ENCODE data around the gene ANKRD62.

ANKRD62 gene

GRCh38 chr18:12093520-12094257 is at the start of gene ANKRD62:
TSS of gene ANKRD62 (plus strand) at chr18:12093843. CDS start at chr18:12094018, 175 bp downstream.
- in situ Hi-C loops (cut with MboI; ENCODE audit: low pct_unique_long_range_greater_than_20kb, low sequenced_read_pairs, unreplicated experiment), result no loop called here

GRCh38 chr18:12044591-12044990 is 49.1 kb upstream of the ANKRD62 start:
- in situ Hi-C loops (cut with MboI; ENCODE audit: low pct_unique_long_range_greater_than_20kb, low sequenced_read_pairs, unreplicated experiment), result loop anchor here (25.0 kb wide), 2 partner anchors 107 to 307 kb away; no protein-coding TSS in a partner anchor
- no peak for TF ChIP-seq CTCF (IDR thresholded peaks at IDR 0.05; ENCODE audit: extremely low read depth, insufficient read depth, missing control alignments)
- no peak for DNase-seq (ENCODE audit: low spot score)

More at GRCh38 chr18:12093520-12094257, at the start of gene ANKRD62:
- DNase-seq (ENCODE audit: low spot score), result no peak
- no peak for TF ChIP-seq CTCF (IDR thresholded peaks at IDR 0.05; ENCODE audit: extremely low read depth, insufficient read depth, missing control alignments)

GRCh38 chr18:12046046-12046750 is 47.4 kb upstream of the ANKRD62 start:
- in situ Hi-C loops (cut with MboI; ENCODE audit: low pct_unique_long_range_greater_than_20kb, low sequenced_read_pairs, unreplicated experiment), result loop anchor here (25.0 kb wide), 2 partner anchors 109 to 309 kb away; no protein-coding TSS in a partner anchor
- TF ChIP-seq CTCF (IDR thresholded peaks at IDR 0.05; ENCODE audit: extremely low read depth, insufficient read depth, missing control alignments), result no peak
- DNase-seq (ENCODE audit: low spot score), result no peak

GRCh38 chr18:12046751-12047335 is 46.8 kb upstream of the ANKRD62 start:
- no peak for TF ChIP-seq CTCF (IDR thresholded peaks at IDR 0.05; ENCODE audit: extremely low read depth, insufficient read depth, missing control alignments)
- no peak for DNase-seq (ENCODE audit: low spot score)
- in situ Hi-C loops (cut with MboI; ENCODE audit: low pct_unique_long_range_greater_than_20kb, low sequenced_read_pairs, unreplicated experiment), result loop anchor here (25.0 kb wide), 2 partner anchors 110 to 310 kb away; no protein-coding TSS in a partner anchor

- DNase-seq (ENCODE audit: low spot score), result no peak
- no peak for TF ChIP-seq CTCF (IDR thresholded peaks at IDR 0.05; ENCODE audit: extremely low read depth, insufficient read depth, missing control alignments)
- in situ Hi-C loops (cut with MboI; ENCODE audit: low pct_unique_long_range_greater_than_20kb, low sequenced_read_pairs, unreplicated experiment), result loop anchor here (25.0 kb wide), 2 partner anchors 111 to 311 kb away; no protein-coding TSS in a partner anchor
These were observed 45.4 kb upstream of the ANKRD62 start for GRCh38 chr18:12048010-12048826.

GRCh38 chr18:12048827-12049175 is 44.8 kb upstream of the ANKRD62 start:
- no peak for TF ChIP-seq CTCF (IDR thresholded peaks at IDR 0.05; ENCODE audit: extremely low read depth, insufficient read depth, missing control alignments)
- in situ Hi-C loops (cut with MboI; ENCODE audit: low pct_unique_long_range_greater_than_20kb, low sequenced_read_pairs, unreplicated experiment), result loop anchor here (25.0 kb wide), 2 partner anchors 112 to 312 kb away; no protein-coding TSS in a partner anchor
- DNase-seq (ENCODE audit: low spot score), result no peak
